Fibroblast of skin of right quadriceps (primary cell): Measurements from ENCODE around the gene KRTAP5-10.
"Not testable (repeated sequence)": the region's sequence is repeated elsewhere in the genome, so short reads cannot be mapped to it uniquely, and the experiment has no call there.

Experiments
- DNase-seq: peaks from one replicate; pipeline ENCODE4 v3.0.0-alpha.2; 2013

KRTAP5-10 gene

DNA sequence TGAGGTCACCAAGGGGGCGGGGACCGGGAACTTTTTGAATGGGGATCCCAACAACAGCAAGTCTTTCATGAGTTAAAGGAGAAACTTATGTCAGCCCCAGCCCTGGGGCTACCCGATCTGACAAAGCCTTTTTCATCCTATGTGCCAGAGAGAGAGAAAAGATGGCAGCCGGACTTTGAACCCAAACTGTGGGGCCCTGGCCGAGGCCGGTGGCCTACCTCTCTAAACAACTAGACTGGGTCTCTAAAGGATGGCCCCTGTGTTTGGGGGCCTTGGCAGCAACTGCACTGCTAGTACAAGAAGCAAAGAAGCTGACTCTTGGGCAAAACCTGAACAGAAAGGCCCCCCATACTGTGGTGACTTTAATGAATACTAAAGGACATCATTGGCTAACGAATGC is 48.6 kb downstream of the KRTAP5-10 start:
- not testable (repeated sequence) for DNase-seq

DNA sequence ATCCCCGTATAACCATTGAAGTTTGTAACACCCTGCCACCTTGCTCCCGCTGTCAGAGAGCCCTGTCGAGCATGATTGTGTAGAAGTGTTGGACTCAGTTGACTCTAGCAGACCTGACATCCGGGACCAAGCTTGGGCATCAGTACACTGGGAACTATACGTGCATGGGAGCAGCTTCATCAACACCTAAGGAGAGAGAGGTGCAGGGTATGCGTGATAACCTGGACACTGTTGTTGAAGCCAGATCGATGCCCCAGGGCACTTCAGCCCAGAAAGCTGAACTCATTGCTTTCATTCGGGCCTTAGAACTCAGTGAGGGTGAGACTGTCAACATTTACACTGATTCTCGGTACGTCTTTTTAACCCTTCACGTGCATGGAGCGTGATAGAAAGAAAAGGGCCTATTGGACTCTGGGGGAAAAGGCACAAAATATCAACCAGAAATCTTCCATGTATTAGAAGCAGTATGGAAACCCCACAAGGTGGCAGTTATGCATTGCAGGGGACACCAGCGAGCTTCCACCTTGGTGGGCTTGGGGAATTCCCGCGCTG is 49.1 kb downstream of the KRTAP5-10 start:
- DNase-seq: not testable (repeated sequence)

DNA sequence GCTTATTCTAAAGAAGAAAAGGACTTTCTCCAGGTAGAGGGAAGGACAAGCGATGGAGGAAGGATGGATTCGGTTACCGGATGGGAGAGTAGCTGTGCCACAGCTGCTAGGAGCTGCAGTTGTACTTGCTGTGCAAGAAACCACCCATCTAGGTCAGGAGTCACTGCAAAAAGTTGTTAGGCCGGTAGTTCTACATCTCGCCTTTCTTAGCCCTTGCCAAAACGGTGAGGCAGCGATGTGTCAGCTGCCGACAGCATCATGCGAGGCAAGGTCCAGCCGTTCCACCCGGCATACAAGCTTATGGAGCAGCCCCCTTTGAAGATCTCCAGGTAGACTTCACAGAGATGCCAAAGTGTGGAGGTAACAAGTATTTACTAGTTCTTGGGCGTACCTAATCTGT is 49.6 kb downstream of the KRTAP5-10 start:
- not testable (repeated sequence) for DNase-seq
